Right lobe of liver (tissue), 4 donors: Measurements from ENCODE around the gene C19orf44.

Source experiments
- CTCF ChIP-seq, 4 donors: fragments of 200-600 bp in 3 of 4; fragments of 450-650 bp in 1 of 4; IDR thresholded peaks; one replicate each; pipeline versions ENCODE4 v1.5.1 to v1.8.0; 2016 to 2022; ENCODE audit warnings: antibody characterized with exemption in 4 of 4, mild to moderate bottlenecking in 2 of 4
- POLR2A ChIP-seq: fragments of 450-650 bp; IDR thresholded peaks from one replicate; pipeline ENCODE4 v1.6.1; 2017; ENCODE audit warnings: antibody characterized with exemption, mild to moderate bottlenecking
- donor health status: DM: no; HTN: no; CAD: no.
- donor health status: DM: no; HTN: no; CAD: no.
- donor health status: DM: no; HTN: yes; CAD: no.

DNA sequence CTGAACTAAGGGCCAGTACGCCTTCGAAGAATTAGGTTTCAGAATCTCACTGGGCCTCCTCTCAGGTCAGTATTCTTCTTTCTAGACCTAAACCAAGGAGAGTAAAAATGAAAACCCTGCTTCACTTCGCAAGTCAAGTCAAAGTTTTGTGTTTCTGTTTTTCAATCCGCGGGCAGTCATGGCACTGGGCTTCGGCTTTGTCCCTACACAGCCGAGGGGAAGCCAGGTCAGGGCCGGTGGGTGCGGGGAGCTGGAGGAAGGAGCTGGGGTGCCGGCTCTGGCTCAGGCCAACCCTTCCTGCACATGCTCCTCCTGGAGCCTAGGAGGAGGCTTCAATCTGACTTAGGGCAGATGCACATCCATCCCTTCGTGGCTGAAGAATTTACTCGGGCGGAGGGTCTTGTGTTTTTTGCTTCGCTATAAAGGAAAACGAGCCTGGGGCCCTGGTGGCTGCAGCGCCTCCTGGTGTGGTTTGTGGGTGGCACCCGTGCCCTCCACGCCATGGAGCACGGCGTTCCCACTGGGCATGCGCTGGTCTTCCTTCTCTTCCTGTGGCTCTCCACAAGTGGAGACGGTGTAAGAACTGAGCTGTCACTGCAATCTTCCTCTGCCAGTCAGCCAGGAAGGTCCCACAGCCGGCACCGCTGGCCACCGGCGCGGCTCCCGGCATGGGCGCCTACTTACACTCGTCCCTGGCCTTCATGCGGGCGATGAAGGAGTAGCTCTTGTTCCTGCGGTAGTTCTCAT is 22.5 kb downstream of the C19orf44 start:
- TF ChIP-seq POLR2A: no peak
- no peak for TF ChIP-seq CTCF (IDR thresholded peaks at IDR 0.05)
